Heart left ventricle (tissue), 16 donors: Measurements from ENCODE around the gene ESRRA. TPM values are rescaled to one million over a fixed set of nuclear protein-coding genes. Genes with fewer than 3 reads are reported as not detected.

Source experiments
- ATAC-seq, 4 donors: fragments of 200-7000 bp; cut with Tn5 transposase; one replicate each; pipeline ENCODE4 v1.9.1; 2020 to 2022; ENCODE audit warnings: moderate library complexity in 4 of 4, mild to moderate bottlenecking in 3 of 4, moderate number of reproducible peaks in 1 of 4
- DNase-seq, 5 donors: peaks; one replicate each; pipeline ENCODE4 v3.0.0-alpha.2; 2020
- H3K27ac ChIP-seq, 12 donors: fragments of 200-600 bp; sonication (generic) in 4 of 12; one replicate each; pipeline versions ENCODE4 v1.5.0 to v1.8.0; 2016 to 2022; ENCODE audit warnings: mild to moderate bottlenecking in 2 of 12
- H3K27me3 ChIP-seq, 9 donors: fragments of 200-600 bp; sonication (generic) in 2 of 9; one replicate each; pipeline versions ENCODE4 v1.5.1 to v1.8.0; 2016 to 2022; ENCODE audit warnings: mild to moderate bottlenecking in 3 of 9
- H3K36me3 ChIP-seq, 9 donors: fragments of 200-600 bp; sonication (generic) in 2 of 9; one replicate each; pipeline versions ENCODE4 v1.5.0 to v1.8.0; 2018 to 2022; ENCODE audit warnings: mild to moderate bottlenecking in 2 of 9
- H3K4me1 ChIP-seq, 12 donors: fragments of 200-600 bp; sonication (generic) in 4 of 12; one replicate each; pipeline versions ENCODE4 v1.5.0 to v1.8.0; 2016 to 2022; ENCODE audit warnings: mild to moderate bottlenecking in 3 of 12
- H3K4me3 ChIP-seq, 12 donors: fragments of 200-600 bp; sonication (generic) in 4 of 12; one replicate each; pipeline versions ENCODE4 v1.5.0 to v1.8.0; 2017 to 2022; ENCODE audit warnings: mild to moderate bottlenecking in 9 of 12, moderate library complexity in 4 of 12
- H3K9me3 ChIP-seq, 12 donors: fragments of 200-600 bp; sonication (generic) in 4 of 12; one replicate each; pipeline versions ENCODE4 v1.5.0 to v1.8.0; 2016 to 2022; ENCODE audit warnings: mild to moderate bottlenecking in 1 of 12
- POLR2A ChIP-seq, 2 donors: fragments of 450-650 bp; IDR thresholded peaks; one replicate each; pipeline ENCODE4 v1.6.1; 2017; ENCODE audit warnings: antibody characterized with exemption in 2 of 2, mild to moderate bottlenecking in 2 of 2, moderate library complexity in 2 of 2
- WGBS, 4 donors: extraction: QIAGEN DNeasy Blood & Tissue Kit in 2 of 4; methylation state at CpG; one replicate each; pipeline versions ENCODE4 v1.1.5 to v1.1.7; 2013 to 2018; 5-methylcytosine and 5-hydroxymethylcytosine counted together
- intact Hi-C, 10 donors: fragments of 100-400 bp; cut with DNase I; formaldehyde crosslinking; loops; one replicate each; pipeline versions ENCODE4 v1.11.1 to v1.14.2; 2022
- microRNA-seq, 4 donors: library from miRNA; unstranded; fragments of <30 nt; microRNA quantifications; one replicate each; pipeline versions ENCODE4 to v1.2.0, GENCODE V29; 2017 to 2020
- polyA plus RNA-seq, 2 donors: library from polyadenylated mRNA; stranded (reverse); fragments of 200-250 nt; gene quantifications; one replicate each; pipeline ENCODE4 v1.2.3, GENCODE V29; 2013
- total RNA-seq, 9 donors: library from RNA; depleted of rRNA in 2 of 9; stranded (reverse); fragments of >200 nt in 2 of 9; fragmentation: NEBNext Ultra II Directional in 3 of 9; extraction: Animal tissue kit (Norgen Biotek cat#: 25700) in 3 of 9; gene quantifications; one replicate each; pipeline versions ENCODE4 v1.1.0 to v1.2.4, GENCODE V29; 2016 to 2023
- TF ChIP-seq, protein P1 (sequence below), 12 donors: fragments of 200-600 bp; sonication (generic) in 4 of 12; IDR thresholded peaks; one replicate each; pipeline versions ENCODE4 v1.5.0 to v1.8.0; 2018 to 2022; ENCODE audit warnings: antibody characterized with exemption in 12 of 12, mild to moderate bottlenecking in 5 of 12
- donor health status: ischemic (EF 13 %, LVEDD 7.1; RV severe dilation, severe dysfunction).
- donor health status: healthy with polysubstance abuse.
- donor health status: DM: no; HTN: yes; CAD: no.
- donor health status: DM: no; HTN: no; CAD: no.
- donor health status: ischemic (EF 25% LVEDD 6.9; RV normal size, moderate dysfunction).
- donor health status: ischemic (EF 25% LVEDD 5.7; RV mildly dilated, moderate dysfunction).
- donor health status: healthy.
- donor health status: DM: yes; HTN: yes; CAD: no.
- donor health status: ischemic (EF 35%, LVEDD 5.7; RV mildly dilated, moderate dysfunction).
- donor health status: nonischemic (EF 11% LVEDD 7.7; RV severe dilation, severe dysfunction).
- donor health status: DM: yes; HTN: yes; CAD: no.
- donor health status: PGD.
- donor health status: ischemic (EF 29% LVEDD 5.4; RV normal size, mild dysfunction).
- donor health status: nonischemic (EF 23%, LVEDD 6.1; RV moderate dilation, normal function).

Gene ESRRA
- total and polyA plus RNA-seq, 11 donors: 94.0 to 291 (median 186) TPM

DNA sequence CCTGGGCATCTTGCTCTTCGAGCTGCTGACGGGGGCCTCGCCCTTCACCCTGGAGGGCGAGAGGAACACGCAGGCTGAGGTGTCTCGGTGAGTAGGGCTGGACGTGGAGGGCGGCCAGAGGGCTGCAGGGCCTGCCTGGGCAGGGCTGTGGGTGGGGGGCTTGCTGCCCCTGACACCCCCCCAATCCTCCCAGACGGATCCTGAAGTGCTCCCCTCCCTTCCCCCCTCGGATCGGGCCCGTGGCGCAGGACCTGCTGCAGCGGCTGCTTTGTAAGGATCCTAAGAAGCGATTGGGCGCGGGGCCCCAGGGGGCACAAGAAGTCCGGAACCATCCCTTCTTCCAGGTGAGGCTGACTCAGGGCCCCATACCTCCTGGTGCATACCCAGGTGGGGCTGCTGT, 56.3 kb downstream of the ESRRA start:
- H3K27me3 ChIP-seq: no peaks in the 10 kb centered on the region
- no peak overlapping the region for H3K27ac ChIP-seq
- H3K4me3 ChIP-seq: no peak overlapping the region
- ATAC-seq (no peak), DNase-seq (no peak)
- no peaks in the 10 kb centered on the region for H3K9me3 ChIP-seq
- peaks cover 2 to 63% (median 60%) of the 10 kb centered on the region in 9 donors for H3K36me3 ChIP-seq
- 90 to 93% (median 91%) methylated on average over 9 to 18 of the region's 18 CpGs for WGBS, 4 donors
- intact Hi-C loops: no loop called here
- TF ChIP-seq, protein P1, sequence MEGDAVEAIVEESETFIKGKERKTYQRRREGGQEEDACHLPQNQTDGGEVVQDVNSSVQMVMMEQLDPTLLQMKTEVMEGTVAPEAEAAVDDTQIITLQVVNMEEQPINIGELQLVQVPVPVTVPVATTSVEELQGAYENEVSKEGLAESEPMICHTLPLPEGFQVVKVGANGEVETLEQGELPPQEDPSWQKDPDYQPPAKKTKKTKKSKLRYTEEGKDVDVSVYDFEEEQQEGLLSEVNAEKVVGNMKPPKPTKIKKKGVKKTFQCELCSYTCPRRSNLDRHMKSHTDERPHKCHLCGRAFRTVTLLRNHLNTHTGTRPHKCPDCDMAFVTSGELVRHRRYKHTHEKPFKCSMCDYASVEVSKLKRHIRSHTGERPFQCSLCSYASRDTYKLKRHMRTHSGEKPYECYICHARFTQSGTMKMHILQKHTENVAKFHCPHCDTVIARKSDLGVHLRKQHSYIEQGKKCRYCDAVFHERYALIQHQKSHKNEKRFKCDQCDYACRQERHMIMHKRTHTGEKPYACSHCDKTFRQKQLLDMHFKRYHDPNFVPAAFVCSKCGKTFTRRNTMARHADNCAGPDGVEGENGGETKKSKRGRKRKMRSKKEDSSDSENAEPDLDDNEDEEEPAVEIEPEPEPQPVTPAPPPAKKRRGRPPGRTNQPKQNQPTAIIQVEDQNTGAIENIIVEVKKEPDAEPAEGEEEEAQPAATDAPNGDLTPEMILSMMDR (IDR thresholded peaks at IDR 0.05): no peak
- TF ChIP-seq POLR2A (IDR thresholded peaks at IDR 0.05): no peak
- peaks cover 3 to 36% (median 21%) of the 10 kb centered on the region in 12 donors for H3K4me1 ChIP-seq

DNA sequence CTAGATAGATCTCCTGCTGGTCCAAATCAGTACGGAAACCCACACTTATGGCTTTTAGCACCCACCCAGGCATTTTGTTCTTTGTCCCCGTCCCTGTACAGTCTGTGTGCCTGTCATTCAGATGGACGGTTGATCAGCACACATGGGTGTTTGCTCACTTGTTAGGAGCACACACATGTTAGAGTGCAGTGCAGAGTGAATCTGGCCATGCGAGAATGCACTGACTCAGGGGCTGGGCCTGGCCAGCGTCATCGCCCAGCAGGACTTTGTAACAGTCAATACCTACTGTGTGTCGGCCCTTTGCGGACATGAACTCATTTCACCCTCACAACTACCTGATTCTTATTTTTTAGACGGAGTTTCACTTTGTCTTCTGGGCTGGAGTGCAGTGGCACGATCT, 57.0 kb downstream of the ESRRA start:
- Histone ChIP-seq H3K27ac (no peak overlapping the region), H3K36me3 (peaks cover 2 to 70% (median 67%) of the 10 kb centered on the region in 9 donors), H3K9me3 (no peaks in the 10 kb centered on the region), H3K4me1 (peaks cover 3 to 34% (median 21%) of the 10 kb centered on the region in 12 donors), H3K27me3 (no peaks in the 10 kb centered on the region), H3K4me3 (no peak overlapping the region)
- WGBS, 4 donors: 93 to 95% (median 94%) methylated on average over 10 of the region's 10 CpGs
- DNase-seq: no peak
- TF ChIP-seq, protein P1 (IDR thresholded peaks at IDR 0.05): no peak
- TF ChIP-seq POLR2A (IDR thresholded peaks at IDR 0.05): no peak
- intact Hi-C loops: no loop called here
- ATAC-seq: no peak

DNA sequence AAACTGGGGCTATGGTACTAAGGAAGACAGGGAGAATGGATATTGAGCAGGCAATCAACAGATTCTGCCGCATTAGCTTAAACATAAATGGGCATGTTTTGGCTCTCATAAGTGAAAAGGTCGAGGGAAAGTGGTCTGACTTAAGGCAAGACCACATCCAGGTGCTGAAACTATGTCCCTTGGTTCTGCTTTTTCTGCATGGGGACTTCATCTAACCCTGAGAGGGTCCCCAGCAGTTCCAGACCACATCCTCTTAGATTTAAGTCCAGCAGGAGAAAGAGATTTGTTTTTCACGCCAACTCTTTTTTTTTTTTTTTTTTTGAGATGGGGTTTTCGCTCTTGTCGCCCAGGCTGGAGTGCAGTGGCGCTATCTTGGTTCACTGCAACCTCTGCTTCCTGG, 59.1 kb downstream of the ESRRA start:
- Histone ChIP-seq H3K4me3 (no peak overlapping the region), H3K27me3 (no peaks in the 10 kb centered on the region), H3K4me1 (peaks cover 0 to 17% (median 8%) of the 10 kb centered on the region in 12 donors), H3K27ac (no peak overlapping the region), H3K9me3 (no peaks in the 10 kb centered on the region), H3K36me3 (peaks cover 2 to 87% (median 85%) of the 10 kb centered on the region in 9 donors)
- WGBS, 4 donors: 92 to 98% (median 94%) methylated on average over 6 of the region's 6 CpGs
- ATAC-seq: no peak
- intact Hi-C loops: no loop called here
- TF ChIP-seq, protein P1 (IDR thresholded peaks at IDR 0.05): no peak
- TF ChIP-seq POLR2A (IDR thresholded peaks at IDR 0.05): no peak
- DNase-seq: no peak

DNA sequence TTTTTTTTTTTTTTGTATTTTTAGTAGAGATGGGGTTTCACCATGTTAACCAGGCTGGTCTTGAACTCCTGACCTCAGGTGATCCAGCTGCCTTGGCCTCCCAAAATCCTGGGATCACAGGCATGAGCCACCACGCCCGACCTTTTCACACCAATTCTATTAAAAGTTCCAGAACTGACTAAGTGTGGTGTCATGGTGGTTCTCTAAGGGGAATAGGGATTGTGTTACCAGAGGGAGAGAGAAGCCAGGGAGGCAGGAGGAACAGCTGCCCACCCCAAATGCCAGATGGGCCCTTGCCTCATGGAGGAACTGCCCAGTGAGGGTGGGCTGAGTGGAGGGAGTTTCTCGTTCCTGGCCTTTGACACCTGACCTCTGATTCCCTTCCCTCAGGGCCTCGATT, 59.6 kb downstream of the ESRRA start:
- Histone ChIP-seq H3K4me3 (no peak overlapping the region), H3K27ac (no peak overlapping the region), H3K4me1 (peaks cover 0 to 12% (median 3%) of the 10 kb centered on the region in 12 donors), H3K9me3 (no peaks in the 10 kb centered on the region), H3K27me3 (no peaks in the 10 kb centered on the region), H3K36me3 (peaks cover 2 to 92% (median 90%) of the 10 kb centered on the region in 9 donors)
- WGBS, 4 donors: 84 to 92% (median 88%) methylated on average over 4 of the region's 4 CpGs
- no peak for TF ChIP-seq POLR2A (IDR thresholded peaks at IDR 0.05)
- TF ChIP-seq, protein P1 (IDR thresholded peaks at IDR 0.05): no peak
- ATAC-seq (no peak), DNase-seq (no peak)
- intact Hi-C loops: no loop called here

Small RNAs within 50 kb of the gene (microRNA-seq; reads per million reads assigned to microRNA genes)
- gene MIR7155: 0.62 to 1.2 (median 0.71) reads per million in 4 donors

Other genes starting within 250 kb of the ESRRA start
- gene MACROD1, start 139.4 kb upstream of the ESRRA start, total RNA-seq: 100 to 1,000 TPM in 6 of 9 donors, 10 to 100 TPM in 3; 61.3 to 166 (median 116) TPM
- gene MACROD1, start 139.4 kb upstream of the ESRRA start, polyA plus RNA-seq: 100 to 1,000 TPM in 1 of 2 donors, 10 to 100 TPM in 1; 48.9 to 287 TPM
- 100 to 1,000 TPM in 2 of 9 donors, 10 to 100 TPM in 7; 74.9 to 143 (median 88.8) TPM for gene STIP1, start 119.4 kb upstream of the ESRRA start, total RNA-seq
- gene STIP1, start 119.4 kb upstream of the ESRRA start, polyA plus RNA-seq: 100 to 1,000 TPM in 1 of 2 donors, 10 to 100 TPM in 1; 68.8 to 175 TPM
- 10 to 100 TPM in 2 of 9 donors, 1 to 10 TPM in 7; 3.4 to 71.5 (median 5.7) TPM for gene FERMT3, start 98.8 kb upstream of the ESRRA start, total RNA-seq
- gene FERMT3, start 98.8 kb upstream of the ESRRA start, polyA plus RNA-seq: 1 to 10 TPM; 2.8 to 7.9 TPM
- gene TRPT1, start 79.3 kb upstream of the ESRRA start, total RNA-seq: 100 to 1,000 TPM in 2 of 9 donors, 10 to 100 TPM in 7; 51.2 to 146 (median 63.3) TPM
- 100 to 1,000 TPM in 1 of 2 donors, 10 to 100 TPM in 1; 65.3 to 123 TPM for gene TRPT1, start 79.3 kb upstream of the ESRRA start, polyA plus RNA-seq
- 10 to 100 TPM; 63.7 to 93.0 (median 70.3) TPM for gene NUDT22, start 79.2 kb upstream of the ESRRA start, total RNA-seq
- 10 to 100 TPM; 74.9 to 90.9 TPM for gene NUDT22, start 79.2 kb upstream of the ESRRA start, polyA plus RNA-seq
- gene DNAJC4, start 75.0 kb upstream of the ESRRA start, total RNA-seq: 10 to 100 TPM; 31.2 to 63.6 (median 47.2) TPM
- 100 to 1,000 TPM in 1 of 2 donors, 10 to 100 TPM in 1; 33.8 to 123 TPM for gene DNAJC4, start 75.0 kb upstream of the ESRRA start, polyA plus RNA-seq
- gene VEGFB, start 70.9 kb upstream of the ESRRA start, total RNA-seq: 100 to 1,000 TPM; 172 to 332 (median 241) TPM
- 100 to 1,000 TPM; 127 to 304 TPM for gene VEGFB, start 70.9 kb upstream of the ESRRA start, polyA plus RNA-seq
- 10 to 100 TPM; 35.0 to 71.5 (median 51.8) TPM for gene FKBP2, start 64.4 kb upstream of the ESRRA start, total RNA-seq
- 100 to 1,000 TPM; 226 to 250 TPM for gene FKBP2, start 64.4 kb upstream of the ESRRA start, polyA plus RNA-seq
- gene PPP1R14B, start 58.6 kb upstream of the ESRRA start, total RNA-seq: 100 to 1,000 TPM in 4 of 9 donors, 10 to 100 TPM in 5; 69.6 to 244 (median 90.4) TPM
- 100 to 1,000 TPM; 160 to 167 TPM for gene PPP1R14B, start 58.6 kb upstream of the ESRRA start, polyA plus RNA-seq
- 10 to 100 TPM in 3 of 9 donors, 1 to 10 TPM in 6; 7.6 to 19.1 (median 9.8) TPM for gene PLCB3, start 54.0 kb upstream of the ESRRA start, total RNA-seq
- 10 to 100 TPM in 1 of 2 donors, 1 to 10 TPM in 1; 7.4 to 11.6 TPM for gene PLCB3, start 54.0 kb upstream of the ESRRA start, polyA plus RNA-seq
- 100 to 1,000 TPM in 2 of 9 donors, 10 to 100 TPM in 7; 41.5 to 123 (median 49.9) TPM for gene BAD, start 20.9 kb upstream of the ESRRA start, total RNA-seq
- 10 to 100 TPM; 76.9 to 94.6 TPM for gene BAD, start 20.9 kb upstream of the ESRRA start, polyA plus RNA-seq
- 10 to 100 TPM; 24.3 to 48.3 (median 26.2) TPM for gene GPR137, start 19.7 kb upstream of the ESRRA start, total RNA-seq
- 10 to 100 TPM; 20.2 to 44.0 TPM for gene GPR137, start 19.7 kb upstream of the ESRRA start, polyA plus RNA-seq
- not detected for gene KCNK4, start 14.2 kb upstream of the ESRRA start, total RNA-seq
- gene KCNK4, start 14.2 kb upstream of the ESRRA start, polyA plus RNA-seq: not detected
- not detected for gene CATSPERZ, start 5.2 kb upstream of the ESRRA start, total RNA-seq
- not detected for gene CATSPERZ, start 5.2 kb upstream of the ESRRA start, polyA plus RNA-seq
- 100 to 1,000 TPM in 4 of 9 donors, 10 to 100 TPM in 5; 80.0 to 169 (median 95.6) TPM for gene TRMT112, start 12.0 kb downstream of the ESRRA start, total RNA-seq
- 100 to 1,000 TPM; 172 to 186 TPM for gene TRMT112, start 12.0 kb downstream of the ESRRA start, polyA plus RNA-seq
- 100 to 1,000 TPM; 220 to 561 (median 290) TPM for gene PRDX5, start 12.6 kb downstream of the ESRRA start, total RNA-seq
- gene PRDX5, start 12.6 kb downstream of the ESRRA start, polyA plus RNA-seq: 100 to 1,000 TPM; 385 to 882 TPM
- 10 to 100 TPM in 1 of 9 donors, 1 to 10 TPM in 8; 4.1 to 16.2 (median 7.3) TPM for gene CCDC88B, start 34.7 kb downstream of the ESRRA start, total RNA-seq
- 10 to 100 TPM in 1 of 2 donors, 1 to 10 TPM in 1; 8.1 to 24.0 TPM for gene CCDC88B, start 34.7 kb downstream of the ESRRA start, polyA plus RNA-seq
- gene RPS6KA4, start 53.6 kb downstream of the ESRRA start, total RNA-seq: 10 to 100 TPM; 12.8 to 32.5 (median 18.3) TPM
- gene RPS6KA4, start 53.6 kb downstream of the ESRRA start, polyA plus RNA-seq: 10 to 100 TPM; 15.0 to 30.4 TPM